ENCODE measurements around the gene PPP1R17.

The PPP1R17 gene

DNA sequence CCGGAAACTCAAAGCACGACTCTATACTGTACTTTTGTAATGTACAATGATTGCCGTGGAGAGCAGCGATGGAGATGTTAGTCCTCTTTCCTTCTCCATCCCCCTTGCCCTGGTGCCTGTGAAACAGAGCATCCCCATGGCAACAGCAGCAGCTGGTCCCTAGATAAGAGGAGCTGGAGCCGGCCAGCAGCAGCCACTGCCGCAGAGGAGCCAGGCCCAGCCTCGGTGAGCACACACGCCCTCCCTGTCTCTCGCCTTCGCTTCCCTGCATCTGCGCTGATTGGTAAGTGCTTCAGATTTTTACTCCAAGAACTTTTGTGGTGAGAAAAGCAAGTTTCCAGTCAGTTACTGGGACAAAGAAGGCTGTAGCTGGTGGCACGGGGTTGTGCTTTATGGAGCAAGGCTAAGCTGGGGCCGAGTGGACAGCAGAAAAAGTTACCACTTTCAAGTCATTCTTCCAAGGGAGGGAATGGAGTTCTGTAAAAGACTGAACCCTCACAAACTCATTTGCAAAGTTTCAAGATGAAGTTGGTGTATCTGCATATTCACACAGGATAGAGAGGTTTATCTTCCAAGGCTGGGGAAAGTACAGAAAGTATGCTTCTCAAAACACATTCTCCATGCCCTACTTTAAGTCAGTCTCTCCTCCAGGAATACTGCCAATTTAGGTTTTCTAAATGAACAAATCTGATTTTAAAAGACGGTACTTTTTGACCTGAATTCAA lies at the start of gene PPP1R17:
PPP1R17 (plus strand) TSS at position 192 of the 725 bp plus-strand sequence. CDS start 5,227 bp downstream, outside the sequence.
- DNase-seq = no peak

- DNase-seq = no peak
These were observed 46.6 kb upstream of the PPP1R17 start for GRCh38 chr7:31640381-31640780.

- DNase-seq = no peak
These were observed 44.3 kb upstream of the PPP1R17 start for GRCh38 chr7:31642681-31643115.

- no peak for DNase-seq
These were observed 40.1 kb upstream of the PPP1R17 start for GRCh38 chr7:31646942-31647341.

- DNase-seq = no peak
These were observed 39.5 kb upstream of the PPP1R17 start for GRCh38 chr7:31647511-31647910.

- no peak for DNase-seq
These were observed 38.7 kb upstream of the PPP1R17 start for GRCh38 chr7:31648288-31648687.

- DNase-seq = no peak
These were observed 38.1 kb upstream of the PPP1R17 start for GRCh38 chr7:31648880-31649279.

DNA sequence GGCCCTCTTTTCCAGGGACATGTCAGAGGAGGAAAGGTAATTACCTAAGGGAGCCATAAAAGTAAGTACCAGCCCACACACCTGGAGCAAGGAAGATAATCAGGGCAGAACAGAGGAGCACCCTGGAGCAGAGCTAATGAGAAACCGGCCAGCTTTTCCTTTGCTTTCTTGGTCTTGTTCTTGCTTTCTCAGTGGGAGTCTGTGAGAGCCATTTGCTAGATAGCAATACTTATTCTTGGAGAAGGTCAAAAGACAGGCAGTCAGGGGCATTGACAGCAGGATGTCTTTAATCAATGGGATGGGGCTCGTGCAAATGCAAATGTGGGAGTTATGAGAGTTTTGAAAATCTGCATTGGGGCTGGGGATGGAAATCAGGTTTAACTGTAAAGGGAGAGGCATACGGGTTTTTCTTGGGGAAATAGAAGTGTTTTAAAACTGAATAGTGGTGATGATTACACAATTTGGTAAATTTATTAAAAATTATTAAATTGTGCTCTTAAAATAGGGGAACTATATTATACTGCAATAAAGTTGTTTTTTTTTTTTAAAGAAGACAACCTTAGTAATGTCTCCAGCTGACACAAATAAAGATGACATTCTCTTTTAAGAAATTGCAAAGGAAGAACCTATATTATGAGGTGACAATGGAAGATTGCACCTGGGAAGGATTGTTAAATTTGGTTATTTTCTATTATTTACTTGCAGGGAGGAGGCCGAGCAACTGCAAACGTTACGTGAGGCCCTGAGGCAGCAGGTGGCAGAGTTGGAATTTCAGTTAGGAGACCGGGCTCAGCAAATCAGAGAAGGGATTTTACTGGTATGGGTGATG lies 35.6 kb upstream of the PPP1R17 start:
- no peak for DNase-seq

DNA sequence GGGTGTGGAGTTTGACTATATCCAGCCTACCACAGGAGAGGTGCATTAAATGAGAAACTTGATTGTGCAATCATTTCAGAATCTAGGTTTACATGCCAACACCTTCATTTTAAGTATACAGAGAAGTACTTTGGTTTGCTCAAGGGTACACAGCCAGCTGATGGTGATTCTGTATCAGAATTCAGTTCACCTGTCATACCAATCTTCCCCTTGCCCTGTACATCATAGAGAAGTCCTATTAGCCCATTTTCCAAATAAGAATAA lies 35.0 kb upstream of the PPP1R17 start:
- DNase-seq = no peak

DNA sequence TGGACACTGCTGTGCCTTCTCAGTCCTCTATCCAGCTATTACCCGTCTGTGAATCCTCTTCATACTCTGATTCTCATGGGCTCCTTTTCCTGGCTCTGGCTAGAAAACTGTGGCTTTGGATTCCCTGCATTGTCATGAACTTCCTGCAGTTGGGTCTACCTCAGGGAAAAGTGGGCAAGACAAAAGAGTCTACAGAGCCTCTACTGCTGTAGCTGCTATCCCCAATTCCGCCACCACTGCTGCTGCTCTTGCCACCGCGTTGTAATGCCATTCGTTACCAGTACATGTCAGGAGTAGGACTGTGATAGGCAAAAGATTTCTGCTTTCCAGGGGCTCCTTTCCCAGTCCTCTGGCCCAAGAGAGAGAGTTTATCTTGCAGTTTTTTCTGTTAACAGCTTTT lies 23.9 kb upstream of the PPP1R17 start:
- no peak for DNase-seq

DNA sequence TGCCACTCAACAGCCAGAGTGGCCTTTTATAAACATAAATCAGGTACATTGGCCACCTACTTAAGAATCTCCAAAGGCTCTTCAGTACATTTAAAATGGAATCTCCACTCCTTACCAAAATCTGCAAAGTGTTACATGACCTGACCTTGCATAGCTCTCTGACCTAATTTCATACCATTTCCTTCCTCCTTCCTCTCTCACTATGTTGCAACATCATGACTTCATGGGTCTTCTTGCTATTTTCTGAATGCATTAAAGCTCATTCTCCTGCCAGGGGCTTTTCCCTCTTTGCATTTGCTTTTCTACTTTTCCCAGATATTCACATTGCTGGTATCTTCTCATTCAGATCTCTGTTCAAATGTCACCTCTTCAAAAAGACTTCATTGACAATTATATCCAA lies 22.1 kb upstream of the PPP1R17 start:
- DNase-seq = no peak

DNA sequence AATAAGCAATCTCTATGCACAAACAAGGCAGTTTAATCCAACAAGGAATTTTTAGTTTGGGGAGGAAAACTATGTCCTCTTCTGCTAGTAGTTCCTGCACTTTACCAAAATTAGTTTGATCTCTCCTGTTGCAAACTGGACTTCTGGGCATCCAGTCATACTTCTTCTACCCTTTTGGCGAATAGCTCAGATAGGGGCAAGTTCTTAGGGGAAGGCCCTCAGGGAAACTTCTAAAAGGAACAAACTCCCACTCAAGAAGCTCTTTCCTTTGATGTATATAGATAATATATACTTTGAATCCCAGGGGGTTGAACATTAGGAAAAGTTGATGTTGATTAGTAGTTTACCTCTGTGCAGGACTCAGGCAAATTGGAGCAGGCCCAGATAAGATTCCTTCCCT lies 21.5 kb upstream of the PPP1R17 start:
- DNase-seq = no peak

- no peak for DNase-seq
These were observed 17.6 kb upstream of the PPP1R17 start for GRCh38 chr7:31669461-31669860.

DNA sequence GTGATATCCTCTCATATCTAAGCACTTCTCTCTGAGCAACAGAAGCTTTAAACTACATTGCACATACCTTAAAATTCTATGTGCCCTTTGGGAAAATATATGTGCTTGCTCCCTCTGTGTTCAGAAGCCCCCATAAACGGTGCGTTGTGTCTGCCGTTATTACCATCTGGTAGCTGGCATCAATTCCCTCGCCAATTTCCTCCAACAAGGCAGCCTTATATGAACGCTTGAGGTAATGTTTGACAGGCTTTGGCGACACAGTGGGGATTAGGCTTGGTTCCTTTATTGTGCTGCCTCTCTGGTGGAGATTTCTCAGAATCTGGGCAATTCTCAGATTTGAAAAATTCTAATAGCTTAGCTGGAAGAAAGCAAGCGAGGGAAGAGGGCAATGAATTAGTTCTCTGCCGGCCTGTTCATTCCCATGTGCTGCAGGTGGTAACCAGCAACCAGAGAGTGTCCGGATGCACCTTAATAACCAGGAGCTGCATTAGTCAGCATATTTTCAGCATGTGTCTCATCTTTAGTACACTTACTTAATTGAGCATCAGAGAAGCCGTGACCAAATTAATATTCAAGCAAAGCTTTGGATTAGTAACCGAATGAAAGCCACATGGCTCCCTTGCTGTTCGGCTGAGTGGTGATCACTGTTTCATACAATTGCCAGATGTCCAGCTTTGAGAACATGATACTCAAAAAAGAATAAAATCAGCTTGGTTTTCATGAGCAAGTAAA lies 7.3 kb upstream of the PPP1R17 start:
- no peak for DNase-seq

GRCh38 chr7:31683445-31684225 lies 3.4 kb upstream of the PPP1R17 start:
- DNase-seq = no peak

DNA sequence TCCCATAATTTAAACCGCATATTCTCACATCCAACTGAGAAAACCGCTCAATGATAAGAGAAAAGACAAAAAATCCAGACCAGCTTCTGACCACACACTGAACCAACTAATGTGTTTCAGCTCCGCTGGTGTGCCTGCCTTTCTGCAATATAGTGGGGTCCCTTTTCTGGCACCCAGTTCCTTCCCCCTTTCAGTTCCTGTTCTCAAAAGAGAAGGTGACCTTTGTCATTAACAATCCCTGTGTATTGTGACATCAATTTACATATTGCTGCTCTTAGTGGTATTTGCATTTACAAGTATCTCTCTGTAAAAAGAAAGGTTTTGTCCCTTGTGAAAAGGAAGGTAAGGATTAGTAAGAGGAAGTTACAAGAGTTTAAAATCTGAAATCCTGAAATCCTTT lies 1.4 kb downstream of the PPP1R17 start:
- DNase-seq = no peak

DNA sequence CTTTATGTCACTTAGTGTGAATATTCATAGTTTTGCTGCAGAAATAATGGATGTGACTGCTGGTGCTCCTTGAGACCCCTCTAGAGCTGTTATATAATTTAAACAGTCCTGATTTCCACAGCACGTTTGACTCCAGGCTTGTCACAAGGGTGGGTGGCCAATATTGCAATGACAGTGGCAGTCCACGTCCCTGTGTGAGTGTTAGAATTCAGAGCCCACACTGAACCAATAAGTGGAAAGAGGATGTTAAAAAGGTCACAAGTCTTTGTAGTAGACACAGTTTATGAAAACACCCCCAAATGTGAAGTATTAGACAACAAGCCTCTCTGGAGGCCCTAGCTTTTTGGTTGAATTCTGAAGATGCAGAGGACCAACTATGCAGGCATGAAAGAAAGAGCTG lies 2.0 kb downstream of the PPP1R17 start:
- no peak for DNase-seq

DNA sequence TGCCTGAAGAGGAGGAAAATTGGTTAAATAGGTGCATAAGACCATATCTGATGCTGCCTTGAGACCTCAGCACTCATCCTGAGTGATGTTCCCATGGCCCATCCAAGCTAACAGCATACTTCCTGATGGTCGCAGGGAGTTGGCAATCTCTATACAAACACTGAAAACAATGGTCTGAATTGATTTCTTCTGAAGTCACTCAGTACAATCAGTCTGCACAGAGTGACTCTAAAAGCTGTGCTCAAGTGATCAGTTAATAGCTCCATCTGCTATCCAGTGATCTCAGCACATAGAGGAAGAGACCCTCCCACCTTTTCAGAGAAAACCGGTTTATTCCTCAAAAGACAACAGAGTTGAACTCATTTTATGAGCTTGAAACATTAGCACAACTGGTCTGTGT lies 3.9 kb downstream of the PPP1R17 start:
- DNase-seq = no peak

DNA sequence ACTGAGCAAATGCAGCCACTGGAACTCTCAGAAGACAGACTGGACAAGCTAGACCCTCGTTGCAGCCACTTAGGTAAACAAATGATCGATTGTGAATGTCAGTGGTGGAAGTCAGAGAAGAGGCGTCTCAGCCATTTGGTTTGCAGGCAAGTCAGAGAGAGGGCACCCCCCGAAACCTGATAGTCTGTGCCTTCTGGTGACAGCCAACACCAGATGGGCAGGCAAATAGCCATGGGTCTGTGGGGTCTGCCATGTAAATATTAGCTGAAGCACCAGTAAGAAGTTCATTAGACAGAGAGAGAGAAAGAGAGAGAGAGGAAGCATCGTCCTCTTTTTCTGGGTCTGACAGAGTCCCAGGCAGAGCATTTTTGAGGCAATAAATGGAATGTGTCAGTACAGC lies 5.4 kb downstream of the PPP1R17 start:
- no peak for DNase-seq

GRCh38 chr7:31692871-31693270 lies 5.9 kb downstream of the PPP1R17 start:
- DNase-seq = no peak

DNA sequence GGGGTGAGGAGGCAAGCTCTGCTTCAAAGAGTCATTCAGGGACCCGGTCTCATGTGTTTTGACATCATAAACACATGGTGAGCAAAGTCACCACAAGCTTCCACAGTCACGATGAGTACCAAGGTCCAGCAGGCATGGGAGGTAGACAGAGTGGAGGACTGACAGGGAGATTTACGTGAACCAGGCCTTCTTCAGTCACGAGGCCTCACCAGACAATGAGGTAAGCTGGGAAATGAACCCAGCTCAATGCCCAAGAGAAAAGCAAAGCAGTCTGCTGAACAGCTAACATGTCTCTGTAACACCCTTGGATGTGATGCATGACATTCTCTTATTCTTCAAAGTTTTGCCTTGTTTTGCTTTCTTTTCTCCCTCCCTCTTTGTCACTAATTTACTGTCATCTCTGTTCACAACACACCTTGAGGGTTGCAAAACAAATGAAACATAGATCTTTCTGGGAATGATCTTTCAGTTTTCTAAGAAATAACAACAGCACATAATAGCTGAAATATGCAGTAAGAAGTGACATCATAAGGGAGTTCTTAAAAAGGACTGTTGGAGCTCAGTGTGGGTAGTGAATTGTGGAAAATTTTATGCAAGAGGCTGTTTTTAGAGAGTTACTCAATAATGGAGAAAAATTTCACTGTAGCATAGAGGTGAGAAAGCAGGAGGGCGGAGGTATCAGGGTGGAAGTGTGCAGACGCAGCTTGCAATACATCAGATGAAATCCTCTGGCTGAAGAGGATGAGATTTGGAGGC lies 9.0 kb downstream of the PPP1R17 start:
- no peak for DNase-seq

GRCh38 chr7:31699050-31699449 lies 12.0 kb downstream of the PPP1R17 start:
- no peak for DNase-seq
